ENCODE data around the gene EID2B.

The EID2B gene

DNA sequence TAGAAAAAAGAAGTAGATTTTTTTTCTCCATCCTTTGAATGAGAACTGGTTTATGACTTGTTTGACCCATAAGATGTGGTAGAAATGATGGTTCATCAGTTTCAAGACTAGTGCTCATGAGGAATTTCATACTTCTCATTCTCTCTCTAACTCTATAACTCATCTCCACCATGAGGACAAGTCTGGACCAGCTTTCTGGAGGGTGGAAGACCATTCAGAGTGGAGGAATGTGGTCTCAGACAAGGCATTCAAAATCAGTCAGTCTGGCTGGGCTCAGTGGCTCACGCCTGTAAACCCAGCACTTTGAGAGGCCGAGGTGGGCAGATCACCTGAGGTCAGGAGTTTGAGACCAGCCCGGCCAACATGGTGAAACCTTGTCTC, 10.8 kb upstream of the EID2B start:
- ATAC-seq (no peak), DNase-seq (ENCODE audit: low spot score in 2 of 2) (no peak)
- Mint-ChIP-seq H3K9me3 (no peaks in the 10 kb centered on the region), H3K4me1 (peaks cover 25% of the 10 kb centered on the region), H3K4me3 (no peak overlapping the region), H3K36me3 (peaks cover 9% of the 10 kb centered on the region), H3K27ac (no peak overlapping the region)

DNA sequence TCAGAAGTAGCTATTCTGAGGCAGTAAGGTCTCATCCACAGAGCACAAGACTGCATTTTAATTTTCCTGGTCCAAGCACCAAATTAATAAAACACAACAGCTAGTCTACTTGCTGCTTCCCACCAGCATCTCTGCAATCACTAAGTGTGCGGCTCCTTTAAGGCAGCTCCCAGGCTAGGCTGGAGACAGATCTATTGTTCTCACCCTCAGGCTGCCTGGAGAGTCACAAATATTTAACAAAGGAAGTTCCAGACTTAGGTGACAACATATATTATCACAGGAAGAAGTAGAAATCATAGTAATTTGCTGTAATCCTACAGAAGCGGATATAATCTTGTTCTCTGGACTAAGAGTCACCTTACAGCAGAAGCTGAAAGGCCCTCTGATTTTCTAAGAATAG, 9.6 kb upstream of the EID2B start:
- Mint-ChIP-seq H3K4me3 (no peak overlapping the region), H3K9me3 (no peaks in the 10 kb centered on the region), H3K4me1 (peaks cover 35% of the 10 kb centered on the region), H3K36me3 (peaks cover 18% of the 10 kb centered on the region), H3K27ac (no peak overlapping the region)
- ATAC-seq, result no peak
- no peak for DNase-seq (ENCODE audit: low spot score in 2 of 2)

DNA sequence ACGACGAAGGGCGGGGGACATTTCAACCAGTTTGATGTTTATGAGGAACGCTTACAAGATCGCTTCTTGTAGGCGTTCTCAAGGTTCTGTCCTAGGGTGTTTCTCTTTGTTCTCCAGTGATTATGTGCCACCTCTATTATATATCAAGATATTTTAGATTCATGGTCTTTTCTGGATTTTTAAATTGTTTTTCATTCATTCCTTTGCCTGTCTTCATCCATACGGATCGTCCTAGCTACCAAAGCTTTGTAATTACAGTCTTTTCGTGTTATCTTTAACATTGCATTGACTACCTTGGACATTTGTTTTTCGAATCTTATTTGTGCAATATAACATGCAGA, 7.7 kb upstream of the EID2B start:
- Mint-ChIP-seq H3K9me3 (no peaks in the 10 kb centered on the region), H3K4me3 (peak overlapping the region; percentile 88), H3K27ac (peak overlapping the region; percentile 98), H3K36me3 (peaks cover 22% of the 10 kb centered on the region), H3K4me1 (peaks cover 40% of the 10 kb centered on the region)
- ATAC-seq, result no peak
- DNase-seq (ENCODE audit: low spot score in 2 of 2), result no peak

DNA sequence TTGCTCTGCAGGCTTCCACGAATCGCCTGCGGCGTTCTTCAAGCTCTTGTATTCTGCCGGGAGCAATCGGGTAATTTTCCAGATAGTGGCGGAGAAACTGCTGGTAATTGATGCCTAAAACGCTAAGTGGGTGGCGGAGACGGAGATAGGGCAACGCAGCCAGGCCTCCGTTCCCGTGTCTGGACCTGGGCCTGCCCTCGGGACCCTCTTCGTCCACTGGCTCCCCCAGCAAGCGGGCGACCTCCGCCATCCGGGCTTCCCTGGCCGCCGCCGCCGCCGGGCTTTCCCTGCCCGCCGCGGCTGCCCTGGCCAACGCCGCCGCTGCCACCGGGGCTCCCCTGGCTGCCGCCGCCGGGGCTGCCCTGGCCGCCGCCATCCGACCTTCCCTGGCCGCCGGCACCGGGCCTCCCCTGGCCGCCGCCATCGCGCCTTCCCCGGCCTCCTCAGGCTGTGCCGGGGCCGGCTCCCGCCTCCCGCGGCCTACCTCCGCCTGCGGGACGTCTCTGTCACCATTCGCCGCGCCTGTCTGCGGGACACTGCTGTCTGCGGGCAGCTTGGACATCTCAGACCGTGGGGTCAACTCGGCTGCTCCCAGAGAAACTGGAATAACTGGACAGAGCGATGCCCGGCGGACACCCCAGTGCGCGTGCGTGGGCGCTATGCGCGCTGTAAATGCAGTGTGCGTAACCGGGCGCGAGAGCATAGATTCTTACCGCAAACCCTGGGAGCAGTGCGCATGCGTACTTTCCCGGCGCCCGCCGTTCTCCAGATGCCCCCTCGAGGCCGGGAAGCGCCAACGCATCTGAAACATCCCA, 7.1 kb upstream of the EID2B start, which contains the start of gene EID2:
TSS of gene EID2 (minus strand) at position 644 of the 815 bp plus-strand sequence. CDS start at position 562, 82 bp downstream.
- DNase-seq (ENCODE audit: low spot score in 2 of 2) (peak; percentile 95 to 99), ATAC-seq (peak; percentile 94)
- H3K27ac Mint-ChIP-seq, result peak within 1 kb of the TSS; percentile 98
- peaks cover 22% of the 10 kb centered on the region for H3K36me3 Mint-ChIP-seq
- H3K4me3 Mint-ChIP-seq, result peak within 1 kb of the TSS; percentile 88
- H3K9me3 Mint-ChIP-seq, result no peaks in the 10 kb centered on the region
- peaks cover 37% of the 10 kb centered on the region for H3K4me1 Mint-ChIP-seq

DNA sequence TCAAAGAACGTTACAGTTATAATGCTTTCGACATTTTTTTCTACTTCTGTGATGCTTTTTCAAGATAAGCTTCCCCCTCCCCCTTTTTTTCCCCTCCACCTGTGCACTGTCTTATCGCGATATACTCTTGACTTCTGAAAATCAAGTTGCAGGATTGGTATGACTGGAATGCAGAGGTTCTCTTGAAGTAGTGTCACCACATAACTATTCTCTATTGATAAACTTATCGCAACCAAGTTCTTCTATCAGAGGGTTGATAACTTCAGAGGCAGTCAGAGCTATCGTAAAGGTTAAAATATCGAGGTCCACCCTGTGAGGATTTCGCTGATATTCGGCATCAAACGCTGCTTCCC, 6.5 kb upstream of the EID2B start:
- H3K4me1 Mint-ChIP-seq, result peaks cover 36% of the 10 kb centered on the region
- no peak for DNase-seq (ENCODE audit: low spot score in 2 of 2)
- peak; percentile 48 for ATAC-seq
- H3K4me3 Mint-ChIP-seq, result peak overlapping the region; percentile 88
- H3K36me3 Mint-ChIP-seq, result peaks cover 22% of the 10 kb centered on the region
- no peaks in the 10 kb centered on the region for H3K9me3 Mint-ChIP-seq
- H3K27ac Mint-ChIP-seq, result peak overlapping the region; percentile 98

DNA sequence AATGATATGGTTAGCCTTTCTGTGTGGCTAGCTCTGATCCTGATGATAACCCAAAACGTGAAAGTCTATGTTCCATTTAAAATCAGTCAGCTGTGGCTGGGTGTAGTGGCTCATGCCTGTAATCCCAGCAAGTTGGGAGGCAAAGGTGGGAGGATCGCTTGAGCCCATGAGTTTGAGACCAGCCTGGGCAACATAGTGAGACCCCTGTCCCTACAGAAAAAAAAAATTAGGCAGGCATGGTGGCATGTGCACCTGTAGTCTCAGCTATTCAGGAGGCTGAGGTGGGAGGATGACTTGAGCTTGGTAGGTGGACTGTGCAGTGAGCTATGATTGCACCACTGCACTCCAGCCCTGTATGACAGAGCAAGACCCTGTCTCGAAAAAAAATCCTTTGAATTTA, 1.1 kb upstream of the EID2B start:
- Mint-ChIP-seq H3K4me1 (peaks cover 18% of the 10 kb centered on the region), H3K27ac (no peak overlapping the region), H3K9me3 (no peaks in the 10 kb centered on the region), H3K36me3 (peaks cover 33% of the 10 kb centered on the region), H3K4me3 (no peak overlapping the region)
- ATAC-seq, result no peak
- DNase-seq (ENCODE audit: low spot score in 2 of 2), result no peak

DNA sequence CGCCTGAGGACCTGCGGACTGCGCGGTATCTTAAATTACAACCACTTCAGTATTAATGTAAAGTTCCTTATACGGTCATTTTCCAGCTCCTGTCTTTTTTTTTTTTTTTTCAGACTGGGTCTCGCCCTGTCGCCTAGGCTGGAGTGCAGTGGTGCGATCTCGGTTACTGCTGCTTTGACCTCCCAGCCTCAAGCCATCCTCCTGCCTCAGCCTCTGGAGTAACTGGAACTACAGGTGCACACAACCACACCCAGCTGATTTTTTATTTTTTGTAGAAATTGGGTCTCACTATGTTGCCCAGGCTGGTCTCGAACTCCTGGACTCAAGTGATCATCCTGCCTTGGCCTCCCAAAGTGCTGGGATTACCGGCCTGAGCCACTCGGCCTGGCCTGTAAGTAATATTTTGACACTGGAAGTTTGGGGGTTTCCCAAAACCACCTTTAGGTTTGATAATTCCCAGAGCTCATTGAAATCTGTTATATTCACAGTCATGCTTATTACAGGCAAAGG, 406 bp upstream of the EID2B start:
- Mint-ChIP-seq H3K4me1 (peaks cover 11% of the 10 kb centered on the region), H3K36me3 (peaks cover 40% of the 10 kb centered on the region), H3K27ac (peak overlapping the region; percentile 90), H3K4me3 (peak overlapping the region; percentile 81), H3K9me3 (no peaks in the 10 kb centered on the region)
- DNase-seq (ENCODE audit: low spot score in 2 of 2) (no peak), ATAC-seq (peak; percentile 27)

DNA sequence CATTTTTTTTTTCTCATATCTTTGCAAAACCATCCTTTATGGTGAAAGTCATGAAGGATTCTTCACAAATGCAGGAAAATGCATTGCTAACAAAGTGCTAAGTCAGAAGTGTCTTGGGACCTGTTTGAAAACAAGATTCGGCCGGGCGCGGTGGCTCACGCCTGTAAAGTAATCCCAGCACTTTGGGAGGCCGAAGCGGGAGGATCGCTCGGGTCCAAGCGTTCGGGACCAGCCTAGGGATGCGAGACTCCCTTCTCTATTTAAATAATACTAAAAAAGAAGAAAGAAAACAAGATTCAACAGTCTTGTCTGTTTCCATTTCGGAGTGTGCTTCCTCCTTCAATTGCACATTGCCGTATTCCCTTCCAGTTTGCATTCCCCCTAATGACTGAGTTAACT, 819 bp downstream of the EID2B start:
- H3K9me3 Mint-ChIP-seq, result no peaks in the 10 kb centered on the region
- peak overlapping the region; percentile 90 for H3K27ac Mint-ChIP-seq
- H3K4me1 Mint-ChIP-seq, result peaks cover 2% of the 10 kb centered on the region
- DNase-seq (ENCODE audit: low spot score in 2 of 2), result no peak
- H3K36me3 Mint-ChIP-seq, result peaks cover 35% of the 10 kb centered on the region
- no peak for ATAC-seq
- H3K4me3 Mint-ChIP-seq, result peak overlapping the region; percentile 81

DNA sequence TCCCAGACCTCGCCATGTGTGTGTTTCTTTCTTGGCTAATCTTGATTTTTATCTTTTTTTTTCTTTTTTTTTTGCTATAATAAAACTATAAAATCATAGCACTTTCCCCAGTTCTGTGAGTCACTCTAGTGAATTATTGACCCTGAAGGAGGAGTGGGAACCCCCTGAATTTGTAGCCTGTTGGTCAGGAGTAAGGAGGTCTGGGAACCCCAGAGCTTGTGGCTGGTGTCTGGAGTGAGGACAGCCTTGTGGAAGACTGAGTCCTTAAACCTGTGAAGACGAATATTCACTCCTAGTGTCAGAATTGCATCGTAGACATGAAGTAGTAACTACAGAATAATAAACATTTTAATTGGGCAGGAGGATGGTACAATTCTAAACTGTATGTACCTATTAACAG, 7.4 kb downstream of the EID2B start:
- DNase-seq (ENCODE audit: low spot score in 2 of 2), result no peak
- ATAC-seq, result no peak
- Mint-ChIP-seq H3K36me3 (peaks cover 19% of the 10 kb centered on the region), H3K9me3 (no peaks in the 10 kb centered on the region), H3K27ac (no peak overlapping the region), H3K4me1 (no peaks in the 10 kb centered on the region), H3K4me3 (no peak overlapping the region)

DNA sequence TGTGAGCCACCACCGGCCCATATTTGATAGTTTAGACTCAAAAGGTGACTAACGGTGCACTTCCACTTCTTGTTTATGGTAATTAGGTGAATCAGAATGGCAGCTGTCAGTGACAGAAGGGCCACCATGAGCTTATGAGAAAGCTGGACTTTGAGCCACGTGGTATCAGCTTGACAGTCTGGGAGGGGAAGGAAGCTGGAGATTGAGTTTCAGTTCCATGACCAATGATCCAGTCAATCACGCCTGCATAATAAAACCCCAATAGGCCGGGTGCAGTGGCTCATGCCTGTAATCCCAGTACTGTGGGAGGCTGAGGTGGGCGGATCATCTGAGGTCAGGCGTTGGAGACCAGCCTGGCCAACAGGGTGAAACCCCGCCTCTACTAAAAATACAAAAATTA, 8.2 kb downstream of the EID2B start:
- Mint-ChIP-seq H3K4me1 (no peaks in the 10 kb centered on the region), H3K27ac (no peak overlapping the region), H3K4me3 (no peak overlapping the region), H3K36me3 (peaks cover 17% of the 10 kb centered on the region), H3K9me3 (no peaks in the 10 kb centered on the region)
- ATAC-seq (no peak), DNase-seq (ENCODE audit: low spot score in 2 of 2) (no peak)

DNA sequence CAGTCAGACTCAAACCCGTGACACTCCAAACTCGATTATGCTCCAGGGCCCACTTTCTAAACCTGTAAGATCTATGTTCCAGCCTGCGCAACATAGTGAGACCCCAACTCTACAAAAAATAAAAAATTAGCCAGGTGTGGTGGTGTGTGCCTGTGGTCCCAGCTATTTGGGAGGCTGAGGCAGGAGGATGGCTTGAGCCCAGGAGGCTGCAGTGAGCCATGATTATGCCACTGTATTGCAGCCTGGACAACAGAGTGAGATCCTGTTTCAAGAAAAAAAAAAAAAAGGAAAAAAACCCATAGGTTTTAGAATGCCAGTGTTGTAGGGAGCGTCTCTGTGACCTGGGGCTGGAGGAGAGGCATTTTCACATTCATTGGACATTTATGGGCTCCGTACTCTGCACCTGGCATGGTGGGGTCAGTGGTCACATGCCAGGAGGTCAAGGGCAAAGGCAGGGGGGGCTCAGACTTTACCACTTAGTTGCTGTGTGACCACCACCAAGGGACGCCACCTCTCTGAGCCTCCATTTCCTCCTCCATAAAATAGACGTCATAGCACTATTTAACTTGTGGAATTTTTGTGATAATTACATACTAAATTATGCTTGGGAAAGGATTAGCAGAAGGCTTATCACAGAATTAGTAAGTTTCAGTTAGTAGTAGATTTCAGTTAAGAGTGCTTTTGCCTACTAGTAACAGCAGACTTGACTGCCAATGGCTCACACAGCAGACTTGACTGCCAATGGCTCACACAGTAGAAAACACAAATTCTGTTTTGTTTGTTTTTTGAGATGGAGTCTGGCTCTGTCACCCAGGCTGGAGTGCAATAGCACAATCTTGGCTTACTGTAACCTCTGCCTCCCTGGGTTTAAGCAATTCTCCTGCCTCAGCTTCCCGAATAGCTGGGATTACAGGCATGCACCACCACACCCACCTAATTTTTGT, 11.8 kb downstream of the EID2B start:
- Mint-ChIP-seq H3K4me1 (peaks cover 8% of the 10 kb centered on the region), H3K9me3 (no peaks in the 10 kb centered on the region), H3K4me3 (no peak overlapping the region), H3K27ac (no peak overlapping the region), H3K36me3 (no peaks in the 10 kb centered on the region)
- DNase-seq (ENCODE audit: low spot score in 2 of 2), result no peak
- no peak for ATAC-seq

DNA sequence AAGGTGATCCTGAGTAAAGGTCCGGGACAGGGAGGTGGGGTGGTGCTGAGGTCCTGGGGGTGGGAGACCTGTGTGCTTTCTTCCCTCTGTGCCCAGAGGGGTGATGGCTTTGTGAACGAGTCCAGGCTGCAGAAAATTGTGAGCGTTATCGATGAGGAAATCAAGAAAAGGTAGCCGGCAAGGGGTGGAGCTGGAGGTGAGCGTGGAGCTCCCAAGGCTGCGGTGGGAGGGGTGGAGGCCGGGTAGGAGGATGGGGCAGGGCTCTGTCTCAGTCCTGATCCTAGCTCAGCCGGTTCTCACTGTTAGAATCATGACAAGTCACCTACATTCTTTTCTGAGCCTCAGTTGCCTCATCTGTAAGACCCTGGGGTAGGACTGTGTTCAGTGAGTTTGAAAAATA, 13.7 kb downstream of the EID2B start:
- ATAC-seq (no peak), DNase-seq (ENCODE audit: low spot score in 2 of 2) (no peak)
- Mint-ChIP-seq H3K27ac (no peak overlapping the region), H3K4me3 (no peak overlapping the region), H3K36me3 (no peaks in the 10 kb centered on the region), H3K9me3 (no peaks in the 10 kb centered on the region), H3K4me1 (peaks cover 19% of the 10 kb centered on the region)

DNA sequence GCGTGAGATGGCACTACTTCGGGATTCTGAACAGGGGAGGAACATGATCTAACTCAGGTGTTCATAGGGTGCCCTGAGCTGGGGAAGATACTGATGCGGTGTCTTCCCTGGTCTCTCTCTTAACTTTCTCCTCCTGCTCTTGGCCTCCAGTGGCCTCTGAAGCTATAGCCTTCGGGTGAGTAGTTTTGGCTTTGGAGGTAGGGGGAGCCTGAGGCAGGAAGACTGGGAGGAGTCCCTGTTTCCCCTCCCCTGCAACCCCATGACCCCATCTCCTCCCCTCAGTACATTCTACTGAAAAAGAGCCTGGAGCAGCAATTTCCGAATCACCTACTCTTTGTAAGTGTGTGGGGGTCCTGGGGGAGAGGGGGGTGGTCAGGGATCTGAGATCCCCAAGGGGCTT, 14.2 kb downstream of the EID2B start:
- no peak for DNase-seq (ENCODE audit: low spot score in 2 of 2)
- ATAC-seq, result no peak
- Mint-ChIP-seq H3K4me3 (no peak overlapping the region), H3K9me3 (no peaks in the 10 kb centered on the region), H3K27ac (no peak overlapping the region), H3K4me1 (peaks cover 19% of the 10 kb centered on the region), H3K36me3 (no peaks in the 10 kb centered on the region)

DNA sequence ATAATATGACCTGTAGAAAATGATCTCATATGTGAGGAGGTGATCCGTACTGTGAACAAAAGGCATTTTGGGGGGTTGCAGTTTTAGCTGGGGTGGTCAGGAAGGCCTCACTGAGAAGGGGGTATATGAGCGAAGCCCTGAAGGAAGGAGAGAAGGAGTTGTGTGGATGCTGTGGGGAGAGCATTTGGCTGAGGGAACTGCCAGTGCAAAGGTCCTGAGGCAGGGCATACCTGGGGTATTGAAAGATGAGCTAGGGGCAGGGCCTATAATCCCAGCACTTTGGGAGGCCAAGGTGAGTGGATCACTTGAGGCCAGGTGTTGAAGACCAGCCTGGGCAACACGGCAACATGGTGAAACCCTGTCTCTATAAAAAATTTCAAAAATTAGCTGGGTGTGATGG, 15.2 kb downstream of the EID2B start:
- H3K4me3 Mint-ChIP-seq, result no peak overlapping the region
- ATAC-seq, result no peak
- H3K9me3 Mint-ChIP-seq, result no peaks in the 10 kb centered on the region

DNA sequence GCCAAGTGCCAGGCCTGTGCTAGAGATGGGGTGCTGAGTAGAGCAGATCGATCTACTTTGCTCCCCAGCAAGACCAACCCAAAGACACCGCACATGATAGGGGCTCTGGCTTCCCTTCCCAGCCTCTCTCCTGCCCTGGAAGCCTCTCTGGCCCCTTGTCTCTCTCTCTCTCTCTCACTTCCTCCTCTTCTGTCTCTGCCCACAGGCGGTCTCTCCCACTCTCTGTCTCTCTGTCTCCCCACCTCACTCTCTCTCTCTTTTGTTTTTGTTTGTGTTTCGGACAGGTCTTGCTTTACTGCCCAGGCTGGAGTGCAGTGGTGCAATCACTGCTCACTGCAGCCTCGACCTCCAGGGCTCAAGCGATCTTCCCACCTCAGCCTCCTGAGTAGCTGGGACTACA, 16.4 kb downstream of the EID2B start:
- ATAC-seq (peak; percentile 17), DNase-seq (ENCODE audit: low spot score in 2 of 2) (no peak)
- Mint-ChIP-seq H3K9me3 (no peaks in the 10 kb centered on the region), H3K27ac (peak overlapping the region; percentile 62), H3K4me1 (peaks cover 19% of the 10 kb centered on the region), H3K36me3 (no peaks in the 10 kb centered on the region), H3K4me3 (peak overlapping the region; percentile 63)

More for the DNA sequence above, 15.2 kb downstream of the EID2B start:
- Mint-ChIP-seq H3K27ac (no peak overlapping the region), H3K4me1 (peaks cover 19% of the 10 kb centered on the region), H3K36me3 (no peaks in the 10 kb centered on the region)
- no peak for DNase-seq (ENCODE audit: low spot score in 2 of 2)
